ENCODE data around the gene GPC2.

GPC2 gene

DNA sequence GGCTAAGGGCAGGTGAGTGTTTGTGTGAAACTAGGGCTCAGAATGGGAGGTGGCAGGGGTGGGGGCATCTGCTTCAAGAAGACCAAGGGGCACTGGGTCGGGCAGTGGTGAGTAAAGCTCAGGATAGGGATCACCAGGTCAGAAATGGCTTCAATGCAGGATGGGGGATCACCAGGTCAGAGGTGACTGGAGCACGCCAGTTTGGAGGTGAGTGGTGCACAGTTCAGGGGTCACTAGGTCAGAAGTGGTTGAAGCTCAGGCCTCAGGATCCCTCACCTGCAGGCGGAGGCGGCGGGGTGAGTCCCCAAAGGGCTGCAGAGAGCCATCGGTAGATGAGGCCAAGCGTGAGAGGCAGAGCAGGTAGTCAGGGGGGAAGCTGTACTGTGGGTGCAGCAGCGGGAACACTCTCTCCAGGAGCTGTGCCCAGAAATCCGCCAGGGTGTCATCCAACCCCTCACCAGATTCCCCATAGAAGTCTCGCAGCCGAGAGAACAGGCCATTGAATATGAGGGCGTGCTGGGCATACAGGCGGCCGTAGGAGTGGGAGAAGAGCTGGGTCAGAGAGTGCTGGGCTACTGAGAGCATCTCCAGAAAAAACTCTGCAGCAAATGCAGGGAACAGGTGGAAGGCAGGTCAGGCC, 1.8 kb downstream of the GPC2 start:
- H3K9ac ChIP-seq (ENCODE audit: low read depth, low read length) = no peak overlapping the region
- H3K4me3 ChIP-seq (ENCODE audit: low read depth, low read length) = no peak overlapping the region

GRCh38 chr7:100174582-100174981, 2.6 kb downstream of the GPC2 start:
- Histone ChIP-seq H3K9ac (ENCODE audit: low read depth, low read length) (no peak overlapping the region), H3K27me3 (ENCODE audit: control insufficient read depth, insufficient read depth, low read length) (peaks cover 11% of the 10 kb centered on the region), H3K36me3 (ENCODE audit: control insufficient read depth, insufficient read depth, low read length) (peaks cover 7% of the 10 kb centered on the region), H3K9me3 (ENCODE audit: control insufficient read depth, insufficient read depth, low read length) (no peaks in the 10 kb centered on the region), H3K4me1 (ENCODE audit: control insufficient read depth, insufficient read depth, low read length) (peaks cover 10% of the 10 kb centered on the region), H3K4me3 (ENCODE audit: low read depth, low read length) (no peak overlapping the region)

More for the DNA sequence above, 1.8 kb downstream of the GPC2 start:
- peaks cover 11% of the 10 kb centered on the region for H3K27me3 ChIP-seq (ENCODE audit: control insufficient read depth, insufficient read depth, low read length)
- H3K36me3 ChIP-seq (ENCODE audit: control insufficient read depth, insufficient read depth, low read length) = peaks cover 7% of the 10 kb centered on the region
- H3K4me1 ChIP-seq (ENCODE audit: control insufficient read depth, insufficient read depth, low read length) = peaks cover 7% of the 10 kb centered on the region
- no peaks in the 10 kb centered on the region for H3K9me3 ChIP-seq (ENCODE audit: control insufficient read depth, insufficient read depth, low read length)

DNA sequence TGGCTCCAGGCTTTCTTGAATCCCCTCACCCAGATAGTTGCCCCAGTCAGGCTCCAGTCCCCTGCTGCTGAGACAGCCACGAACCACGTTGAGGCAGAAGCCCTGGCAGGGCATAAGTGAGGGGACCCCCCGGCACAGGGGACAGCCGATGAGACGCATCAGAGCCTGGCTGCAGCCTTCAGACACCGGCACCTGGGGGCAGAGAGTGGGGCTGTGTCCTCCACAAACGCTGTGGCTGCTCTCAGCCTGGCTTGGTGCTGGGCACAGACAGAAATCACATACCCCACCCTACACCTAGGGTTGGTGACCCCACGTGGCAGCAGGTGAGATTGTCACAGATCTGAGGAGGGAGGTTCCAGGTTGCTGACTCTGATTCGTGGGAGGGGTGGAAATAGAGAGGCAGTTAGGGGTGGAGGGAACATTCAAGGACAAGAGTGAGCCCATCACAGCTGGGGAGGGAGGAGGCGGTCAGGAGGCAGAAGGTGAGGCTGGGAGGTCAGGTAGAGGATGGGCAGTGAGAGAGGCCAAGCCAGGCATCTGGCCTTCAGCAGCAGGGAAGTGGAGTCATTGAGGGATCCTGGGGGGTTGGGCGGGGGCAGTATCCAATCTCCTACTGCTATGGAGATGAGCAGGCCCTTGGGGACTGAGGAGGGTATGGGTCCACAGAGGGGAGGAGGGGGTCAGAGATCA, 3.2 kb downstream of the GPC2 start:
- Histone ChIP-seq H3K9me3 (ENCODE audit: control insufficient read depth, insufficient read depth, low read length) (no peaks in the 10 kb centered on the region), H3K4me3 (ENCODE audit: low read depth, low read length) (no peak overlapping the region), H3K27me3 (ENCODE audit: control insufficient read depth, insufficient read depth, low read length) (peaks cover 11% of the 10 kb centered on the region), H3K4me1 (ENCODE audit: control insufficient read depth, insufficient read depth, low read length) (peaks cover 13% of the 10 kb centered on the region), H3K9ac (ENCODE audit: low read depth, low read length) (no peak overlapping the region), H3K36me3 (ENCODE audit: control insufficient read depth, insufficient read depth, low read length) (peaks cover 7% of the 10 kb centered on the region)

GRCh38 chr7:100171840-100172239, 5.3 kb downstream of the GPC2 start:
- peaks cover 8% of the 10 kb centered on the region for H3K27me3 ChIP-seq (ENCODE audit: control insufficient read depth, insufficient read depth, low read length)
- H3K9ac ChIP-seq (ENCODE audit: low read depth, low read length) = no peak overlapping the region
- peaks cover 18% of the 10 kb centered on the region for H3K4me1 ChIP-seq (ENCODE audit: control insufficient read depth, insufficient read depth, low read length)
- H3K4me3 ChIP-seq (ENCODE audit: low read depth, low read length) = peak overlapping the region; percentile 58
- no peaks in the 10 kb centered on the region for H3K9me3 ChIP-seq (ENCODE audit: control insufficient read depth, insufficient read depth, low read length)
- peaks cover 7% of the 10 kb centered on the region for H3K36me3 ChIP-seq (ENCODE audit: control insufficient read depth, insufficient read depth, low read length)

DNA sequence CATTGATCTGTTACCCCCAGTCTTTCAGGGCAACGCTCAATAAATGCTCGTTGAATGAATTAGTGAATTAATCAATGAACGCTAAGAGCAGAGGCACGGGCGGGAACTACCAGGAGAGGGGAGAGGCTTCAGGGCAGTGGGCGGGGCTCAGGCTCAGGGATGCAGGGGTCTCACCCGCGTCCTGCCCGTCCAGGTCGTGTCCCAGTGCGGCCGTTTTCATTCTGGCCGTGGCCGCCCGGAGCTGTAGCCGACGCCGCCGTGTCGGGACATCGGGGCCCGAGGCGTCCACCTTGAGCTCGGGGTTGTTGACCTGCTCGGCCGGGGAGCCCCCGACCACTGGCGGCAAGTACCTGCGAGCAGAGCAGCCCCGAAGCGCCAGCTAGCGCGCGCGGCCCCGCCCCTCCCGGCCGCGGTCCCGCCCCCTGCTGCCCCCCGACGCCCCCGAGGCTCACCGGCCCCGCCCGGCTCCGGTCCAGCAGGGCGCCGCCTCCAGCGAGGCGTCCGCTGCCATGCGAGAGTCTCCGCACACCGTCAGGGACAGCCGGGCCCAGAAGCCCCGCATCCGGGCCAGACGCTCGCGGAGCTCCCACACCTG, 6.0 kb downstream of the GPC2 start:
- H3K27me3 ChIP-seq (ENCODE audit: control insufficient read depth, insufficient read depth, low read length) = peaks cover 8% of the 10 kb centered on the region
- H3K9me3 ChIP-seq (ENCODE audit: control insufficient read depth, insufficient read depth, low read length) = no peaks in the 10 kb centered on the region
- H3K4me3 ChIP-seq (ENCODE audit: low read depth, low read length) = peak overlapping the region; percentile 64
- peaks cover 7% of the 10 kb centered on the region for H3K36me3 ChIP-seq (ENCODE audit: control insufficient read depth, insufficient read depth, low read length)
- H3K4me1 ChIP-seq (ENCODE audit: control insufficient read depth, insufficient read depth, low read length) = peaks cover 18% of the 10 kb centered on the region
- no peak overlapping the region for H3K9ac ChIP-seq (ENCODE audit: low read depth, low read length)

DNA sequence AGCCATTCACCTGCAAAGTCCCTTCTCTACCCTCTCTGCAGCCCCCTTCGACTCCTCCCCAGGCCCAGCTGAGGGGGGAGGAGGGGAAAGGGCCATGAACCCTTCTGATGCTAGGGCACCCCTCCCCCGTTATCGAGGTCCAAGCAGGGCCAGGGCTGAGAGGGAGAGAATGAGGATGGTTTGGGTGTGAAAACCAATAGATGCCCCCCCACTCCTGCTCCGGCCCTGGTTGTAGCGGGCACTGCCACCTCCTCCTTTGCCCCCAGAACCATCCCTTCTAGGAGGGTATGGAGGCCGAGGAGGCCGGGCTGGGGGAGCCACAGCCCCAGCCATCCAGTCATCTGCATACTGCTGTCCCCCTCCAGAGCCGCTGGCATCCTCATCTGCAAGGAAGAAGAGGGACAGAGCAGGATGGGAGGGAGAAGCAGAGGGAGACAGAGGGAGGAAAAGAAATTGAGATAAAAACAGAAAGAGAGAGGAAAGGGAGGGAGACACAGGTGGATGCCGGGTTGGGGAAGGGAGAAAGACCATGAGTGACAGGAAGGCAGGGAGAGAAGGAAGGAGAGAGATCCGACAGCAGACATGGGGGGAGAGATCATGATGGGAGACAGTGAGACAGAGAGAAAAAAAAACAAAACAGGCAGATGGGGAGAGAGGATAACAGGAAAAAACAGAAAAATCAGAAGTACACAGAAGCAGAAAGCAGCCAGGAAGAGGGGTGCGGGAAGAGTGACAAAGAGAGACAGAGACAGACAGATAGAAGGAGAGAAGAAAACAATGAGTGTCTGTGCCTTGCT, 6.9 kb downstream of the GPC2 start:
- peaks cover 8% of the 10 kb centered on the region for H3K27me3 ChIP-seq (ENCODE audit: control insufficient read depth, insufficient read depth, low read length)
- no peaks in the 10 kb centered on the region for H3K9me3 ChIP-seq (ENCODE audit: control insufficient read depth, insufficient read depth, low read length)
- H3K9ac ChIP-seq (ENCODE audit: low read depth, low read length) = no peak overlapping the region
- H3K36me3 ChIP-seq (ENCODE audit: control insufficient read depth, insufficient read depth, low read length) = peaks cover 7% of the 10 kb centered on the region
- peak overlapping the region; percentile 64 for H3K4me3 ChIP-seq (ENCODE audit: low read depth, low read length)
- peaks cover 18% of the 10 kb centered on the region for H3K4me1 ChIP-seq (ENCODE audit: control insufficient read depth, insufficient read depth, low read length)

- Histone ChIP-seq H3K9ac (ENCODE audit: low read depth, low read length) (no peak overlapping the region), H3K27me3 (ENCODE audit: control insufficient read depth, insufficient read depth, low read length) (peaks cover 8% of the 10 kb centered on the region), H3K4me3 (ENCODE audit: low read depth, low read length) (no peak overlapping the region), H3K4me1 (ENCODE audit: control insufficient read depth, insufficient read depth, low read length) (peaks cover 18% of the 10 kb centered on the region), H3K36me3 (ENCODE audit: control insufficient read depth, insufficient read depth, low read length) (peaks cover 7% of the 10 kb centered on the region), H3K9me3 (ENCODE audit: control insufficient read depth, insufficient read depth, low read length) (no peaks in the 10 kb centered on the region)
These were observed 7.9 kb downstream of the GPC2 start for GRCh38 chr7:100169147-100169850.

DNA sequence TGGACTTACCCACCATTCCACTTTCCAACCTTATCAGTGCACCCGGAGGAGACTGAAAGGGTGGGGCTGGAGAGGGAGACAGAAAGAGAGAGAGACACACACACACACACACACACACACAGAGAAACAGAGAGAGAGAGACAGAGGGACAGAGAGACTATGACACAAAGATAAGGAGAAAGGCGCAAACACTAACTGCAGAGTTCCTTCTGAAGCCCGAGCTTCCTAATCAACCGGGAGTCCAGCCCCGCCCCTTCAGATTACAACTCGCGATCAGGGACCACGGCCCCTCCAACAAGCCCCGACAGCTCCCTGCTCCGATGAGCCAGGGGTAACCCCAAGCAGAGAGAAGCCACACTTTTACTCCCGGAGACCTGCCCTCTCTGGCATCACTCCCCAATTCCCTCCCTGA, 9.3 kb downstream of the GPC2 start:
- peak overlapping the region; percentile 79 for H3K9ac ChIP-seq (ENCODE audit: low read depth, low read length)
- H3K27me3 ChIP-seq (ENCODE audit: control insufficient read depth, insufficient read depth, low read length) = peaks cover 8% of the 10 kb centered on the region
- H3K4me3 ChIP-seq (ENCODE audit: low read depth, low read length) = peak overlapping the region; percentile 79
- H3K4me1 ChIP-seq (ENCODE audit: control insufficient read depth, insufficient read depth, low read length) = peaks cover 18% of the 10 kb centered on the region
- no peaks in the 10 kb centered on the region for H3K36me3 ChIP-seq (ENCODE audit: control insufficient read depth, insufficient read depth, low read length)
- H3K9me3 ChIP-seq (ENCODE audit: control insufficient read depth, insufficient read depth, low read length) = no peaks in the 10 kb centered on the region

DNA sequence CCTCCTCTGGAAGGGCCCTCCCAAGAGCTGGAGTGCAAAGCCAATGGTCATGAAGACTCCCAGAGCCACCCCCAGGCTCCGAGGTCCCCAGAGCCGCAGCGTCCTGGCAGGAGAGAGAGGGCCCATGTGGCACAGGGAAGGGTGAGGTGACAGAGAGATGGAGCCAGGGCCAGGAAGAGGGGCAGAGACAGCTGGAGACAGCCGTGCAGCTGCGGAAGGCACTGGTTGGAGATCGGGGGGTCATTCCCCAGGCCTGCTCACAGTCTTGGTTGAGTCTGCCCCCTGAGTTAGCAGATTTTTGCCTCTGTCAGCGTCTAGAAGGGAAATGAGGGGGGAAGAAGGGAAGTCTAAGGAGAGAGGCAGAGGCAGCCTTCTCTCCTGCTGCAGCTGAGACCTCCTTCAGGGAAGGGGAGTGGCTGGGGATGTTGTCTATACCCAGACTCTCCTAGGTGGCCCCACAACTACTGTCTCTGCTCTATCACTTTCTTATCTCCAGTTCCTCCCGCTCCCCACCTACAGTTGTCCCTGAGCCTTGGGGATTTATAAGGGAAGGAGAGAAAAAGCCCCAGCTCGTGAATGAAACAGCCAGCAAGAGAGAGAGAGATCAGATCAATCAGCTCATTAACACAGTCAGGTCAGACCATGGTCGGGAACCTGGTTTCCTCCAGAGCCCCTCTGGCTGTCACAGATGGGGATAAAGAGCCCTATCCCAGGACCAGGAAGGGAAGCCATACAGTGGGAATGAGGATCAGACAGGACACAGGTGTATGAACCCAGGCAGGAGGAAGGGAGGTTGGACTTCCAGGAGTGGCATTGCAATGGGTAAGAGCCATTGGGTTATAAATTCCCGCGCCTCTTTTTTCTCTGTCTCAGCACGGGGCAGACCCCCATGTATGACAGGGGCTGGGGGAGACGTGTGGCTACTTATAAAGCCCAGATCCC, 9.9 kb downstream of the GPC2 start:
- peaks cover 8% of the 10 kb centered on the region for H3K27me3 ChIP-seq (ENCODE audit: control insufficient read depth, insufficient read depth, low read length)
- peak overlapping the region; percentile 79 for H3K9ac ChIP-seq (ENCODE audit: low read depth, low read length)
- peak overlapping the region; percentile 79 for H3K4me3 ChIP-seq (ENCODE audit: low read depth, low read length)
- H3K4me1 ChIP-seq (ENCODE audit: control insufficient read depth, insufficient read depth, low read length) = peaks cover 18% of the 10 kb centered on the region
- H3K9me3 ChIP-seq (ENCODE audit: control insufficient read depth, insufficient read depth, low read length) = no peaks in the 10 kb centered on the region
- H3K36me3 ChIP-seq (ENCODE audit: control insufficient read depth, insufficient read depth, low read length) = no peaks in the 10 kb centered on the region

DNA sequence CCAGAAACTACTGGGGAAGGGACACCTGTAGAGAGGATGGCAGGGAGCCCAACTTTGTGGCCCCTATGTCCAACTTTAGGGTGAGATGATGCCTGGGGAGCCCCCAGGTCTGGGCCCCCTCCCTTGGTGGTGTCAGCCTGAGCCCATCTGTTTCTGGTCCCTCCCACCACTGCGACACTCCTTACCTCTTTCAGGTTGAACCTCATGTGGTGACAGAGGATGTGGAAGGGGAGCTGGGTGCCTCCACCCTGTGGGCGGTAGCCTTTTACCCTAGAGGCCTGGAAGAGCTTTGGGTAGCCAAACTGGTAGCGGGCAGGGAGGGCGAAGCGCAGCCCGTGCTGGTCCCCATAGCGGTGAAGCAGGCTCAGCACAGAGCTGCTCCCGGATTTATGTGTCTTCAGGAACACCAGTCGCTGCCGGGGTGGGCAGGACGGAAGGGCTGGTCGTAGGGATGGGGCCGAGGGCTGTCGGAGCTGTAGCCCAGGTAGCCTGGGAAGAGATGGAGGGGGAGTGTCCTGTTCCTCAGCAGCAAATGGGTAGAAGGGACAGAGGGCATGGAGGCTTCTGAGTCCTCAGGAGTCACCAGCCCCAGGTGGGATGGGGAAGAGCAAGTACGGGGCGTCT, 10.8 kb downstream of the GPC2 start:
- Histone ChIP-seq H3K4me1 (ENCODE audit: control insufficient read depth, insufficient read depth, low read length) (peaks cover 15% of the 10 kb centered on the region), H3K36me3 (ENCODE audit: control insufficient read depth, insufficient read depth, low read length) (no peaks in the 10 kb centered on the region), H3K27me3 (ENCODE audit: control insufficient read depth, insufficient read depth, low read length) (peaks cover 8% of the 10 kb centered on the region), H3K9ac (ENCODE audit: low read depth, low read length) (no peak overlapping the region), H3K9me3 (ENCODE audit: control insufficient read depth, insufficient read depth, low read length) (no peaks in the 10 kb centered on the region), H3K4me3 (ENCODE audit: low read depth, low read length) (no peak overlapping the region)

Measured in iPS-15b (cell line).